Measurements from ENCODE around the gene PUSL1.

Gene PUSL1

GRCh38 chr1:1264026-1264425 lies 44.4 kb upstream of the PUSL1 start:
- Histone ChIP-seq H3K4me1 (ENCODE audit: control insufficient read depth in 2 of 2, insufficient read depth in 1 of 2, low read depth in 1 of 2, low read length in 2 of 2) (peaks cover 0 to under 1% of the 10 kb centered on the region in 2 donors), H3K18ac (ENCODE audit: low read length) (no peak overlapping the region), H3K4ac (ENCODE audit: low read length) (no peak overlapping the region), H4K91ac (ENCODE audit: low read depth, low read length, poor library complexity) (no peak overlapping the region), H2BK12ac (ENCODE audit: low read length) (no peak overlapping the region), H3K23ac (ENCODE audit: low read depth, low read length, poor library complexity) (no peak overlapping the region), H3K79me1 (ENCODE audit: low read depth, low read length) (peaks cover 21% of the 10 kb centered on the region), H2BK120ac (ENCODE audit: low read depth, low read length) (no peak overlapping the region), H3K4me2 (ENCODE audit: insufficient read depth, low read length, poor library complexity, severe bottlenecking) (no peak overlapping the region), H2BK15ac (ENCODE audit: low read length) (no peak overlapping the region), H2BK5ac (ENCODE audit: low read length) (no peak overlapping the region), H3K4me3 (ENCODE audit: low read length in 2 of 2) (no peak overlapping the region), H2AFZ (ENCODE audit: low read length) (no peak overlapping the region), H2AK5ac (ENCODE audit: low read depth, low read length) (no peak overlapping the region), H3K14ac (ENCODE audit: low read length) (no peak overlapping the region), H3K36me3 (replicated peaks in 1 of 2; ENCODE audit: control insufficient read depth in 2 of 2, insufficient read depth in 2 of 2, low read length in 2 of 2) (peaks cover 49 to 90% of the 10 kb centered on the region in 2 donors), H4K8ac (ENCODE audit: low read depth, low read length) (no peak overlapping the region), H3K27me3 (ENCODE audit: control insufficient read depth in 3 of 3, insufficient read depth in 3 of 3, low read depth in 1 of 3, low read length in 3 of 3) (no peaks in the 10 kb centered on the region), H3K9me3 (replicated peaks in 1 of 2; ENCODE audit: control insufficient read depth in 2 of 2, insufficient read depth in 1 of 2, low read depth in 1 of 2, low read length in 2 of 2) (peaks cover 0 to 2% of the 10 kb centered on the region in 2 donors), H3K9ac (ENCODE audit: low read depth, low read length, poor library complexity) (no peak overlapping the region), H3K27ac (replicated peaks; ENCODE audit: low read length) (no peak overlapping the region)
- DNase-seq (ENCODE audit: low spot score): no peak
- no CpG with 5 or more reads among the region's 9 CpGs for whole genome bisulfite sequencing, 2 donors (ENCODE audit: extremely low coverage in 2 of 2, insufficient read length in 2 of 2, insufficient replicate concordance in 1 of 2)

- Histone ChIP-seq H3K23ac (ENCODE audit: low read depth, low read length, poor library complexity) (no peak overlapping the region), H3K4ac (ENCODE audit: low read length) (no peak overlapping the region), H3K14ac (ENCODE audit: low read length) (no peak overlapping the region), H2BK12ac (ENCODE audit: low read length) (no peak overlapping the region), H3K18ac (ENCODE audit: low read length) (no peak overlapping the region), H3K9ac (ENCODE audit: low read depth, low read length, poor library complexity) (peak overlapping the region; percentile 47), H2BK15ac (ENCODE audit: low read length) (no peak overlapping the region), H3K4me2 (ENCODE audit: insufficient read depth, low read length, poor library complexity, severe bottlenecking) (no peak overlapping the region), H2BK120ac (ENCODE audit: low read depth, low read length) (no peak overlapping the region), H4K91ac (ENCODE audit: low read depth, low read length, poor library complexity) (no peak overlapping the region), H2AFZ (ENCODE audit: low read length) (no peak overlapping the region), H3K4me3 (ENCODE audit: low read length in 2 of 2) (no peak overlapping the region), H2AK5ac (ENCODE audit: low read depth, low read length) (no peak overlapping the region), H4K8ac (ENCODE audit: low read depth, low read length) (no peak overlapping the region), H3K27ac (replicated peaks; ENCODE audit: low read length) (no peak overlapping the region), H3K27me3 (ENCODE audit: control insufficient read depth in 3 of 3, insufficient read depth in 3 of 3, low read depth in 1 of 3, low read length in 3 of 3) (no peaks in the 10 kb centered on the region), H3K4me1 (ENCODE audit: control insufficient read depth in 2 of 2, insufficient read depth in 1 of 2, low read depth in 1 of 2, low read length in 2 of 2) (no peaks in the 10 kb centered on the region), H3K9me3 (replicated peaks in 1 of 2; ENCODE audit: control insufficient read depth in 2 of 2, insufficient read depth in 1 of 2, low read depth in 1 of 2, low read length in 2 of 2) (no peaks in the 10 kb centered on the region), H2BK5ac (ENCODE audit: low read length) (no peak overlapping the region), H3K36me3 (replicated peaks in 1 of 2; ENCODE audit: control insufficient read depth in 2 of 2, insufficient read depth in 2 of 2, low read length in 2 of 2) (peaks cover 47 to 86% of the 10 kb centered on the region in 2 donors), H3K79me1 (ENCODE audit: low read depth, low read length) (peaks cover 20% of the 10 kb centered on the region)
- no peak for DNase-seq (ENCODE audit: low spot score)
- WGBS, 2 donors (ENCODE audit: extremely low coverage in 2 of 2, insufficient read length in 2 of 2, insufficient replicate concordance in 1 of 2): no CpG with 5 or more reads among the region's 10 CpGs
These were observed 43.5 kb upstream of the PUSL1 start for GRCh38 chr1:1264868-1265272.

GRCh38 chr1:1267488-1268283 lies 40.7 kb upstream of the PUSL1 start:
- Histone ChIP-seq H4K8ac (ENCODE audit: low read depth, low read length) (no peak overlapping the region), H2BK120ac (ENCODE audit: low read depth, low read length) (no peak overlapping the region), H3K9ac (ENCODE audit: low read depth, low read length, poor library complexity) (no peak overlapping the region), H2BK12ac (ENCODE audit: low read length) (no peak overlapping the region), H3K4me1 (ENCODE audit: control insufficient read depth in 2 of 2, insufficient read depth in 1 of 2, low read depth in 1 of 2, low read length in 2 of 2) (peaks cover 7 to 8% of the 10 kb centered on the region in 2 donors), H2AK5ac (ENCODE audit: low read depth, low read length) (no peak overlapping the region), H3K27ac (replicated peaks; ENCODE audit: low read length) (no peak overlapping the region), H2BK15ac (ENCODE audit: low read length) (no peak overlapping the region), H3K18ac (ENCODE audit: low read length) (peak overlapping the region; percentile 28), H3K9me3 (replicated peaks in 1 of 2; ENCODE audit: control insufficient read depth in 2 of 2, insufficient read depth in 1 of 2, low read depth in 1 of 2, low read length in 2 of 2) (peaks cover 0 to 2% of the 10 kb centered on the region in 2 donors), H3K23ac (ENCODE audit: low read depth, low read length, poor library complexity) (no peak overlapping the region), H3K14ac (ENCODE audit: low read length) (no peak overlapping the region), H3K36me3 (replicated peaks in 1 of 2; ENCODE audit: control insufficient read depth in 2 of 2, insufficient read depth in 2 of 2, low read length in 2 of 2) (peaks cover 34 to 85% of the 10 kb centered on the region in 2 donors), H2AFZ (ENCODE audit: low read length) (no peak overlapping the region), H3K4ac (ENCODE audit: low read length) (no peak overlapping the region), H4K91ac (ENCODE audit: low read depth, low read length, poor library complexity) (no peak overlapping the region), H3K79me1 (ENCODE audit: low read depth, low read length) (peaks cover 26% of the 10 kb centered on the region), H3K4me3 (ENCODE audit: low read length in 2 of 2) (no peak overlapping the region), H3K4me2 (ENCODE audit: insufficient read depth, low read length, poor library complexity, severe bottlenecking) (no peak overlapping the region), H2BK5ac (ENCODE audit: low read length) (no peak overlapping the region), H3K27me3 (ENCODE audit: control insufficient read depth in 3 of 3, insufficient read depth in 3 of 3, low read depth in 1 of 3, low read length in 3 of 3) (no peaks in the 10 kb centered on the region)
- no CpG with 5 or more reads among the region's 39 CpGs for WGBS, 2 donors (ENCODE audit: extremely low coverage in 2 of 2, insufficient read length in 2 of 2, insufficient replicate concordance in 1 of 2)
- DNase-seq (ENCODE audit: low spot score): no peak

GRCh38 chr1:1268284-1268682 lies 40.1 kb upstream of the PUSL1 start:
- no peak overlapping the region for H2AK5ac ChIP-seq (ENCODE audit: low read depth, low read length)
- H3K9me3 ChIP-seq (replicated peaks in 1 of 2; ENCODE audit: control insufficient read depth in 2 of 2, insufficient read depth in 1 of 2, low read depth in 1 of 2, low read length in 2 of 2): peaks cover 0 to 2% of the 10 kb centered on the region in 2 donors
- H3K18ac ChIP-seq (ENCODE audit: low read length): no peak overlapping the region
- no peak overlapping the region for H3K9ac ChIP-seq (ENCODE audit: low read depth, low read length, poor library complexity)
- H3K4me2 ChIP-seq (ENCODE audit: insufficient read depth, low read length, poor library complexity, severe bottlenecking): no peak overlapping the region
- H3K27ac ChIP-seq (replicated peaks; ENCODE audit: low read length): no peak overlapping the region
- H3K27me3 ChIP-seq (ENCODE audit: control insufficient read depth in 3 of 3, insufficient read depth in 3 of 3, low read depth in 1 of 3, low read length in 3 of 3): no peaks in the 10 kb centered on the region
- peak overlapping the region; percentile 87 for H2BK5ac ChIP-seq (ENCODE audit: low read length)
- DNase-seq (ENCODE audit: low spot score): no peak
- no peak overlapping the region for H2AFZ ChIP-seq (ENCODE audit: low read length)
- no peak overlapping the region for H4K91ac ChIP-seq (ENCODE audit: low read depth, low read length, poor library complexity)
- H3K4me3 ChIP-seq (ENCODE audit: low read length in 2 of 2): no peak overlapping the region
- H2BK15ac ChIP-seq (ENCODE audit: low read length): no peak overlapping the region
- peaks cover 9 to 10% of the 10 kb centered on the region in 2 donors for H3K4me1 ChIP-seq (ENCODE audit: control insufficient read depth in 2 of 2, insufficient read depth in 1 of 2, low read depth in 1 of 2, low read length in 2 of 2)
- H3K79me1 ChIP-seq (ENCODE audit: low read depth, low read length): peaks cover 29% of the 10 kb centered on the region
- H3K36me3 ChIP-seq (replicated peaks in 1 of 2; ENCODE audit: control insufficient read depth in 2 of 2, insufficient read depth in 2 of 2, low read length in 2 of 2): peaks cover 28 to 80% of the 10 kb centered on the region in 2 donors
- H3K14ac ChIP-seq (ENCODE audit: low read length): no peak overlapping the region
- H3K4ac ChIP-seq (ENCODE audit: low read length): no peak overlapping the region
- no peak overlapping the region for H2BK12ac ChIP-seq (ENCODE audit: low read length)
- H4K8ac ChIP-seq (ENCODE audit: low read depth, low read length): no peak overlapping the region
- no CpG with 5 or more reads among the region's 13 CpGs for WGBS, 2 donors (ENCODE audit: extremely low coverage in 2 of 2, insufficient read length in 2 of 2, insufficient replicate concordance in 1 of 2)
- no peak overlapping the region for H2BK120ac ChIP-seq (ENCODE audit: low read depth, low read length)
- H3K23ac ChIP-seq (ENCODE audit: low read depth, low read length, poor library complexity): no peak overlapping the region
